Measurements from ENCODE around the gene ELOA. TPM values are rescaled to one million over a fixed set of nuclear protein-coding genes. Genes with fewer than 3 reads are reported as not detected.
A peak's percentile ranks its signal among the peaks of the same experiment; 100 is the strongest.

The ELOA gene
- total and polyA plus RNA-seq, 9 of the 15 experiments (the other 6 are each of a cell fraction or from before 2014, with no cell fraction given) = 31.9 to 98.6 (median 61.3) TPM

GRCh38 chr1:23800400-23801337 is 57.4 kb downstream of the ELOA start, which contains the start of gene GALE (continued):
- TF ChIP-seq MCM2 (IDR thresholded peaks at IDR 0.05; ENCODE audit: low read depth) (no peak), HMGN3 (IDR thresholded peaks at IDR 0.05; ENCODE audit: borderline replicate concordance, extremely low read depth, insufficient read length, low read depth, low read length) (peak; percentile 85), CBX8 (IDR thresholded peaks at IDR 0.05; ENCODE audit: borderline replicate concordance, extremely low read depth, low read depth, low read length, poor library complexity, severe bottlenecking) (no peak), ETV1 (tag; conservative IDR thresholded peaks at IDR 0.05; ENCODE audit: low read depth) (peak; percentile 85), KAT7 (CRISPR knock-in tag; IDR thresholded peaks at IDR 0.05; ENCODE audit: borderline replicate concordance) (no peak), MAFF (IDR thresholded peaks at IDR 0.05; ENCODE audit: low read length) (no peak), SMARCA4 (IDR thresholded peaks at IDR 0.05) (no peak), HSF4 (CRISPR knock-in tag; IDR thresholded peaks at IDR 0.05; ENCODE audit: borderline replicate concordance) (no peak), STAT5A (IDR thresholded peaks at IDR 0.05; ENCODE audit: borderline replicate concordance, low read length) (no peak), ETS2 (tag; IDR thresholded peaks at IDR 0.05; ENCODE audit: borderline replicate concordance, poor library complexity, severe bottlenecking) (no peak), TCF15 (CRISPR knock-in tag; IDR thresholded peaks at IDR 0.05) (no peak), E2F4 (CRISPR knock-in tag; IDR thresholded peaks at IDR 0.05; ENCODE audit: low read depth) (no peak), ZBTB49 (CRISPR knock-in tag; IDR thresholded peaks at IDR 0.05; ENCODE audit: borderline replicate concordance) (peak; percentile 85; the same call in 1 of the 2 replicates), TGIF2 (CRISPR knock-in tag; IDR thresholded peaks at IDR 0.05) (no peak), CEBPZ (IDR thresholded peaks at IDR 0.05; ENCODE audit: borderline replicate concordance, low read depth, low read length) (no peak), ZSCAN29 (IDR thresholded peaks at IDR 0.05) (no peak), ERF (CRISPR knock-in tag; IDR thresholded peaks at IDR 0.05) (no peak; the same call in 1 of the 2 replicates)

Data from K562 (cell line).